GM18858 (cell line): ENCODE results near the gene VKORC1.
"Not testable (repeated sequence)": the region's sequence is repeated elsewhere in the genome, so short reads cannot be mapped to it uniquely, and the experiment has no call there.

Source experiments
- ATAC-seq: cut with Tn5 transposase; IDR thresholded peaks from one replicate; pipeline ENCODE4 v1.9.1; 2021; ENCODE audit not compliant: unreplicated experiment

The VKORC1 gene

DNA sequence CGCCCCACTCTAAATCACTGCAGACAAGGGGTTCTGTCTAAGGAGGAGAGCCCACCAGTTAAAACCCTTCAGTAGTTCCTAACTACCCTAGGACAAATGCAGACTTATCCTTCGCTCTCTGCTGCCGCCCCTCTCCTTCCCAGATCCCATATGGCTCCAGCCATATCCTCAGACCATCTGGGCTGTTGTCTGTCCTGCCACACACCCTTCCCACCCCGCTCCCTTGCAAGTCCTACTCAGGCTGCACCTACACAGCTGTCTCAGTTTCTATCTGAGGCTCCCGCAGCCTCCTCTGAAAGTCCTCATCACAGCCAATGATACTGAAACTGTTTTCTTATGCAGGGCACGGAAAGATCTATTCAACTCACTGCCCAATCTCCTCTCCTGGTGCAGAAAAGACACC is 12.9 kb upstream of the VKORC1 start:
- ATAC-seq: peak; percentile 61

DNA sequence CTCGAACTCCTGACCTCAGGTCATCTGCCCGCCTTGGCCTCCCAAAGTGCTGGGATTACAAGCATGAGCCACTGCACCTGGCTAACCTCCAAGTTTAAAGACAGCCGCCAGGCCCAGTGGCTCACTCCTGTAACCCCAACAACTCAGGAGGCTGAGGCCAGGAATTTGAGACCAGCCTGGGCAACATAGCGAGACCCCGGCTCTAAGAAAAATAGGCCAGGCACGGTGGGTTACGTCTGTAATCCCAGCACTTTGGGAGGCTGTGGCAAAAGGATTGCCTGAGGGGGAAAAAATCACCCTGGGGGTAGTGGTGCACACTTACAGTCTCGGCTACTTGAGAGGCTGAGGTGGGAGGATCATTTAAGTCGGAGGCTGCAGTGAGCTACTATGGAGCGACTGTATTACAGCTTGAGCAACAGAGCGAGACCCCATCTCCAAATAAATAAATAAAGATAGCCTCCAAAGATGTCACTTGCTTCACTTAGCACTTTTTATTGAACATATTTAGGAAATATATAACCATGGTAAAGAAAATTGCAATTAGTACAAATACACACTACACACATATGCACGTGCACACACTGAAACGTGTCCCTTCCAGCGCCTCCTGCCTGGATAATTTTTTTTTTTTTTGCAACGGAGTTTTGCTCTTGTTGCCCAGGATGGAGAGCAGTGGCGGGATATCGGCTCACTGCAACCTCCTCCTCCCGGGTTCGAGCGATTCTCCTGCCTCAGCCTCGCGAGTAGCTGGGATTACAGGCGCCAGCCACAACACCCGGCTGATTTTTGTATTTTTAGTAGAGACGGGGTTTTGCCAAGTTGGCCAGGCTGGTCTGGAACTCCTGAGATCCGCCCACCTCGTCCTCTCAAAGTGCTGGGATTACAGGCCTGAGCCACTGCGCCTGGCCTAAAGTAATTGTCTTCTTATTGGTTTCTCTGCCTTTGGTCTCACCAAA is 12.2 kb upstream of the VKORC1 start:
- no peak for ATAC-seq

DNA sequence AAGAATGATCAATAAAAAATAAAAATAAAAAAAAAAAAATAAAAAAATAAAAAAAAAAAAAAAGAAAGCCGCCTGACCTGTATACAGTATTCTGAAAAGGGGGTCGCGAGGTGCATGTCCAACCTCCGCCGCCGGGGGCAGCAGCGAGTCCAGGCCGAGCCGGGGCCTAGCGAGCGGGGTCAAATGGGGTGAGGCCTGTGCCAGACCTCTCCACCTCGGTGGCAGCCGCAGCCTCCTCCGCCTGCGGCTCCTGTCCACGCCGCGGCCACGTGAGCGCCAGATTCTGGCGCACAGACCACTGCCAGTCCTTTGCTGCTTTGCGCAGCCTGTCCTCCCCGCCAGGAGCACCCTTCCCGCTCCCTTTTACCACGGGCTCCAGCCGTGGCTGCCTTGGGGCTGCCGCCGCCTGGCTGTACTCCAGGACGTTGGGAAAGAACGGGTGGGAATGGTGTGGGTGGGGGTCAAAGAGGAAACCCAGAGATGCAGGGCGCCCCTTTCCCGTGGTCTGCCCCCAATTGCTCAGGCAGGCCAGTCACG is 11.1 kb upstream of the VKORC1 start:
- no peak for ATAC-seq

DNA sequence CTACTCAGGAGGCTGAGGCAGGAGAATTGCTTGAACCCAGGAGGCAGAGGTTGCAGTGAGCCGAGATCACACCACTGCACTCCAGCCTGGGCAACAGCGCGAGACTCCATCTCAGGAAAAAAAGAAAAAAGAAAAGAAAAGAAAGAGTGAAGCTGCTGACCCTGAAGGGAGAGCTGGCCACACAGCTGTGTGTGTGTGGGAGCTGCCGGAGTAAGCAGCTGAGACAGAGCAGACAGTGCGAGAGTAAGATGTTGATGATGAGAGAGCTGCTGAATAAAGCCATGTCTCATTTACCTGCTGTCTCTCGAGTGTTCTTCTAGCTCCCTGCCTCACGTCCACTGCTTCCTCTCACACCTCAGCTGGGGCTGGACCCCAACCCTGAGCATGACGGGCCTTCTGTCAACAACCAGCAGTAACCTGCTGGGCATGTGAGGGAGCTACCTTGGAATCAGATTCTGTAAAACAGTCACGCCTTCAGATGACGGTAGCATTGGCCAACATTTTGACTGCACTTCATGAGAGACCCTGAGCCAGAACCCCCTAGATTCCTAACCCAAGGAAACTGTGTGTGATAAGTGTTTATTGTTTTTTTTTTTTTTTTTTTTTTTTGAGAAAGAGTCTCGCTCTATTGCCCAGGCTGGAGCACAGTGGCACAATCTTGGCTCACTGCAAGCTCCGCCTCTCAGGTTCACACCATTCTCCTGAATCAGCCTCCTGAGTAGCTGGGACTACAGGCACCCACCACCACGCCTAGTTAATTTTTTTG is 6.5 kb upstream of the VKORC1 start:
- not testable (repeated sequence) for ATAC-seq

DNA sequence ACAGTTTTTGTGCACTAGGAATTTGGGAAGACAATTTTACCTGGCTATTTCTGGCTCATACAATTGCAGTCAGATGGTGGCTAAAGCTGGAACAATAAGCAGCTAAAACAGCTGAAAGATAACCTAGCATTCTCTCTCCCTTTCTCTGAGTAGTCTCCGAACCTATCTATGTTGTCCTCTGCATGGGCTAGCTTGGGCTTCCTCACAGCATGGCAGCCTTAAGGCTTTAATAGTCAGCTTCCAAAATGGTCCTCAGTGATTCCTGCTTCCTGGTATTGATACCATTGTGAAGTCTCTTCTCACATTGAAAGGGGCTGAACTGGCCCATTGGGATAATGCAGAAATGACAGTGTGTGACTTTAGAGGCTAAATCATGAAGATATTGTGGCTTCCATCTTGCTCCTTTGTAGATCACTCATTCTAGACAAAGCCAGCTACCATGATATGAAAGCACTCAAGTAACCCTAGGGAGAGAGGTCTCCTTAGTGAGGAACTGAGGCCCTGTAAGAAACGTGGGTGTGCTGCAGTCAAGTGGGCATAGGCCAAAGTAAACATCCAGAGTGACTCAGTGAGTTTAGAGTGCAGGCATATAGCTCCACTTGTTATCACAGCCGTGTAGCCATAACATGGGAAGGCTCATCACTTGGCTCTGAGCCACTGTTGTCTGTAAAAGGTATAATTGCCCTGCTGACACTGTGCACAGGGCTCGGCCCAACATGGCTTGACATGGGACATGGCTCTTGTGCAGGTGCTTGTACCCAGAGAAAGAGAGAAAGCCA is 5.5 kb upstream of the VKORC1 start:
- ATAC-seq: no peak

DNA sequence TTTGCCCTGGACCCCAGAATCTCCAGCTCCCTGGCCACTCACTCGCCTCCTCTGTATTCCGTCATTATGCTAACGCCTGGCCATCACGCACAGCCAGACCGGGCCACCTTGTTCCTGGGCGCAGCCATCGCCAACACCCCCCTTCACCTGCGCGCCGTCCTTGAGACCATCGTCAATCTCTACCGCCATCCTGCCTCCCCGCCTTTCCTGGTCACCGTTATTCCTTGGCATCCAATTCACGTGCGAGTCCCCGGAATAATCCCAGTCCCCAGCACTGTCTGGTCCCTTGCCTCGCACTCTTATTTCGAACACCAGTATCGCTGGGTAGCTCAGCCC is 541 bp downstream of the VKORC1 start:
- ATAC-seq: no peak

DNA sequence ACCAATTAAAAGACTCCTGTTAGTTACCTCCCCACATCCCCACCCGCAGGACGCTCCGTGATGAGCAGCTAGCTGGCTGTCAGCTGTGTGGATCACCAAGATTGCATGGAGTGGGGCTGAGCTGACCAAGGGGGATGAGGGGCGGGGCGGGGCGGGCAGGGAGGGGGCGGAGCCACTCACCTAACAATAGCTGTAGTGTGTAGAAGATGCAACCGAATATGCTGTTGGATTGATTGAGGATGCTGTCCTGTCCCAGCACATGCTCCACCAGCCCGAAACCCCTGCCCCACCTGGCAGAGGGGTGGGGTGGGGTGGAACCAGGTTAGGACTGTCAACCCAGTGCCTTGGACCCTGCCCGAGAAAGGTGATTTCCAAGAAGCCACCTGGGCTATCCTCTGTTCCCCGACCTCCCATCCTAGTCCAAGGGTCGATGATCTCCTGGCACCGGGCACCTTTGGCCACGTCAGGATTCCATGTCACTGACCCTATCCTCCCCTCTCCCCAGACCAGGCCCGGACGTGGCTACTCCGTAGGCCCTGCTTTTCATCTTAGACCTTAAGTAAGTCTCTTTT is 1.4 kb downstream of the VKORC1 start:
- ATAC-seq: no peak

DNA sequence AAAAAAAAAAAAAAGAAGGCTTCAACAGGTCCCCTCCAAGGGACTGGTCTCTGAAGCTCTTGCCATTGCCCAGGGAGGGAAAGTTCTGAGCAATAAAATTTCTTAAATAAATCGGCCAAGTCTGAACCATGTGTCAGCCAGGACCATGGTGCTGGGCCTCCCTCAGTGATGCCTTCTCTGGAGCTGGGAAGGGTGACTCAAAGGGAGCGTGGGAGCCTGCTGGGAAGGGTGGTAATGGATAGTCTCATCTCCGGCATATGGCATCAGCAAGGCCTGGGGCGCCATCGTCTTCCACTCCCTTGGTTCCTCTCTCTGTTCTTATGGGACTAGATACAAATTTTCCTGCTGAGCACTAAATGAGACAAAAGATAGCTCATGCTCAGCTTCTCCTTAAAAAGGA is 2.3 kb downstream of the VKORC1 start:
- ATAC-seq: no peak

DNA sequence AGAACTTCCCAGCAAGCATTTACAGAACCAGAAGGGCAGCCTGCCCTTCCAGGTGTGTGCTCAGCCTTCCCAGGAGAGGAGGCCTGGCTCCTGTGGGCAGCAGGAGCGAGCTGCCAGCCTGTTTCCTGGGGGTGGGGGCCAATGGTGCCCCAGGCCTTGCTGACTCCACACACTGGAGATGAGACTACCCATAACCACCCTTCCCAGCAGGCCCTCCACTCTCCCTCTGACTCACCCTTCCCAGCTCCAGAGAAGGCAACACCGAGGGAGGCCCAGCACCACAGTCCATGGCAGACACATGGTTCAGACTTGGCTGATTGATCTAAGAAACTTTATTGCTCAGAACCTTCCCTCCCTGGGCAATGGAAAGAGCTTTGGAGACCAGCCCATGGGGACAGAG is 4.1 kb downstream of the VKORC1 start:
- ATAC-seq: no peak

DNA sequence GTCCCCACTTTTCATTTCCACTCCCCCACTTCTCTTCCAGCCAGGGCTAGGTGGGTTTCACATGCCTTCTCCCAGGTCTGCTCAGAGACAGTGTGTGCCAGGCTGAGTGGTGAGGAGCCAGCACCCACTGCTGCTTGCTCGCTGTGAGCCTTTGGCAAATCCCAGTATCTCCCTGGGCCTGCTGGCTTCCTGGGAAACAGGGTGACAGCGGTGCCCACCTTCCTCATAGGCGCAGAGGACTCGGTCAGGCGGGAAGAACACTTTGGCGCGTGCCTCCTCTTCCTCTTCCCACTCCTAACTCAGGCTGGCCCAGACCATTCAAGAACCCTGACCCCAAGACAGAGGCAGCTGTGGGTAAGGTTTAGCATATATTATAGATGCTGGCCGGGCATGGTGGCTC is 5.4 kb downstream of the VKORC1 start:
- no peak for ATAC-seq

DNA sequence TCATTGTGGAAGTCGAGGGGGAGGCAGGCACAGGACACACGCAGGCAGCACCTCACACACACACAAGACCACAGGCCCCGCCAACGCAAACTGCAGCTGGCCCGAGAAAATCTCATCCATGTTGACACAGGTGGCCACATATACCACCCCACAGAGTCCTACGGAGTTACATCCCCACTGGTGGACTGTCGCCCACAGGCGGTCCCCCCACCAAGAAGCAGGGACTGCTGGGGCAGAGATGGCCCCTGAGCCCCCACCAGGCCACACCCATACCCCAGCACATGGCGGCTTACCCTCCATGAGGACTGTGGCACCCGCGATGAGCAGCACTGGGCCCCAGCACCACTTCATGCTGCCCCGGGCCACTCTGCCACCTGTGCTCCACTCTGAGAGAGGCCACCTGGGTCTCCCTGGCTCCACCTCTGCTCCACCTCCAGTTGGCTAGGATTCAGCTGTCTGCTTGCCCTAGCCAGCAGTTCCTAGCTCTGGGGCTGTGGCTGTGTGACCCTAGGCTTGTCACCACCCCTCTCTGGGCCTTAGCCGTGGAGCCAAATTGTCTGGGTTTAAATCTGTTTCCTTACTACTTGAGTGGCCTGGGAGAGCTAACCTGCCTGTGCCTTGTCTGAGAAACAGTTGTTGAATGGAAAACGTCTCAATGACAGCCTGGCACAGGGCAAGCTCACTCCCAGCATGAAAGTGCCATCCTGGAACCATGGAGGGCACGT is 6.0 kb downstream of the VKORC1 start, which contains the start of gene PRSS53:
PRSS53 (minus strand) TSS at position 485 of the 725 bp plus-strand sequence; CDS start at position 351, 134 bp downstream.
- ATAC-seq: no peak

DNA sequence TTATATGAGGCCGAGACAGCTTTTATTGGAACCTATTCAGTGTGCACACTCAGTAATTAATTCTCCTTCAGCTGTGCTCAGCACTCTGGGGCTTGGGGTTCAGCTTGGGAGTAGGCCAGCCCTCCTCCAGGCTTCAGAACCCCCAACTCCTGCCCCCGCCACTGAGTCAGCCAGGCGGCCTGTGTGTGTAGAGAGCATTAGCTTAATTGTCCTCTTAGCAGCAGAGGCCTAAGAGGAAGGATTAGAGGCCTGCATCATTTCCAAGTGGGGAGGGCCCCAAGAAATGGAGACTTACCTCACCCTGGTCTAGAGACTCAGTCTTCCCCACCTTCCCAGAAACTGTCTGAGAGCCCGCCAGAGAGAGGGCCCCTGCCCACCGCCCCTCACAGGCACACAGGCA is 6.6 kb downstream of the VKORC1 start:
- no peak for ATAC-seq

DNA sequence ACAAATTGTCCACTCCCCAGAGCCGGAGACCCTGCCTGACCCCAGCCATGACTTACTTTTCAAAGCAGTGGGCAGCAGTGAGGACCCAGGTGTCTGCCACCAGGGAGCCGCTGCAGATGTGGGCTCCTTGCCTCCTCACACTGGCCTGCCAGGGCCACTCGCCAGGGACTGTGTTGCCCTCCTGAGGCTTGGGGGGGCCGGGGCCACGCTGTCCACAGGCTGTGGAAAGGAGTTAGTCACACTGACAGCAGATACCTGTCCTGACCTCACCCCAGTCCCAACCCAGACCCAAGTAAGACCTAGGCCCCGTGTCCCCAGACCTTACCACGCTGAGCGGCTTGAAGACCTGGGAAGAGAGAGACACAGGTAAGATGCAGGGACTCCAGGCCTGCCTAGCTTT is 7.1 kb downstream of the VKORC1 start:
- ATAC-seq: no peak

DNA sequence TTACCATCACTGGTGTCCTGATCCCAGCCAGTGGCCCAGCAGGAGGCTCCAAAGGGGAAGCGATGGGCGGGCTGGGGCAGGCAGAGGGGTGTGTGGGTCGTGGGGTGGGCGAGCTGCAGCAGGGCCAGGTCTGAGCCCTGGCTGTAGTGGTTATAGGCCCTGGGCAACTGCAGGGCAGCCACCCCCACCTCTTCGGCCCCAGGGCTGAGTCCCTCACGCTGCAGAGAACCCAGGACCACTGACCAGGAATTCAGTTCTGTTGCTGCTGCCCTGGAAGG is 8.0 kb downstream of the VKORC1 start:
- ATAC-seq: no peak

DNA sequence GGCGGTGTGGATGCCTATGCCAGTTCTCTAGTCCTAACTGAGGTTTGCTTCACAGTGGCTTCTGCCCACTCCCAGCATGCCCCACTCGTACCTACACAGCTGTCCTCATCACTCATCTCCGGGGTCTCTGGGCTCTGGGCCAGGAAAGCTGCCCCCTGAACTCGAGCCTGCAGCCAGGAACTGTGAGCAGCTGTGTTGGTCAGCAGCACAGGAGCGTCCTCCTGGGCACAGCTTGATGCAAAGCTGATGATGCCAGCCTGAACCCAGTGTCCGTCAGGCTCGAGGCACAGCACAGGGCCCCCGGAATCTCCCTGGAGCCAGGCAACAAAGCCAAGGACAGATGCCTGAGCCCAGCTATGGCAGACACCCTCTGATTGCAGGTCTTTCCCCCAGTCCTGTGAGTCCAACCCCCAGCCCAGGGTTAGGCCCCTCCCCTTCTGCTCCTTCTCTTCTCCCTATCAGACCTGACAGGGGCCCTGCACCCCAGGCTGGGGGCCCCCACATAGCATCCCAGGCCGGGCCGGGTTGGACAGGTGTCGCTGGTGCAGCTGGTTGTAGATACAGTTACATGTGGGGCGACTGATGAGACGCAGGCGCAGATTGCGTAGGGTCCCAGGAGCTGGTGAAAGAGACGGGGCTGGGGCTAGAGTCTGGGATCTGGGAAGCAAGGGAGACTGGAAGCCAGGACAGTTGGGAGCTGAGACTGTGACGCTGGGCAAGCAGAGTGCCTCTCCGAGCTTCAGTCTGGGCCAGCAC is 8.5 kb downstream of the VKORC1 start:
- ATAC-seq: no peak

DNA sequence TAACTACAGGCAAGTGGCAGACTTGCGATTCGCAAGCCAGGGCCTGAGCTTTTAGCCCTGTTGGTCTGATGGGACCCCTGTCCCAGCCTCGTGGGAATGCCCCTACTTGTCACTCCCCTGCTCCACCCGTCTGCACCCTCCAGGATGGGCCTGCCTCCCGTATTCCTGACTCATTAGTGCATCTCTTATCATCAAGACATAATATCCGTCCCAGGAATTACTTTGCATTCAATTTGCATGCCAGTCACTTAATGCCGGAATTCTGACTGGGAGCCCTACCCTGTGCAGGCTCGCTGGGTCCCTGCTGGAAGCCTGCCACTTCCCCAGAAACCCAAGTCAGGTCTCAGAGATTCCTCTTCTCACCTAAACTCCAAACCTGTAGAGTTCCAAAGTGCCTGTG is 9.2 kb downstream of the VKORC1 start:
- no peak for ATAC-seq

DNA sequence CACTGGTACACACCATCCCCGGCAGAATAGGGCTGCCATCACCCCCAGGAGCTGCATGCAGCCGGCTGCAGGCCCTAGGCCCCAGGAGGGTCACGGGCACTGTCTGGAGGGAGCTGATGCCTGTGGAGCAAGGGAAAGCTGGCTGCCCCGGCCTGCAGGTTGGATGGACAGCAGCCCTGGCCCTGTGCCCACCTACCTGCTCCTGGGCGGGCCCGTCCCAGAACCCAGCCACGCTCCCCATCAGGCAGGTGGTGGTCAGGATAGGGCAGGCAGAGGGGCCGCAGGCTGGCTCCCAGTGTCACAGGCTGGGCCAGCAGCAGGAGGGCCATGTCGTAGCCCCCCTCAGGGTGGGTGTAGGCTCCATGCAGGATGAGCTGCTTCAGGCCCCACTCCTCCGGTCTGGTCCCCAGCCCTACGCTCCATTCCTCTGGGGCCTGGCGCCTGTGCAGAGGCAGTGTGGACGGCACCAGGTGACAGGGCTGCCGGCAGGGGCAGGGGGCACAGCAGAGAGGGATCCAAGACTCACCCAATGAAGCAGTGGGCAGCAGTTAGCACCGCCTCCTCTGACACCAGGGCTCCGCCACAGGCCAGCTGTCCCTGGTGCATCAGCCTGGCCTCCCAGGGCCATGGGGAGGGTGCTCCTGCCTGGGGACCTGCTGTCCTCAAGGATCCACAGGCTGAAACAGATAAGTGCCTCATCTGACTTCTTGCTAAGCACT is 9.9 kb downstream of the VKORC1 start:
- no peak for ATAC-seq

DNA sequence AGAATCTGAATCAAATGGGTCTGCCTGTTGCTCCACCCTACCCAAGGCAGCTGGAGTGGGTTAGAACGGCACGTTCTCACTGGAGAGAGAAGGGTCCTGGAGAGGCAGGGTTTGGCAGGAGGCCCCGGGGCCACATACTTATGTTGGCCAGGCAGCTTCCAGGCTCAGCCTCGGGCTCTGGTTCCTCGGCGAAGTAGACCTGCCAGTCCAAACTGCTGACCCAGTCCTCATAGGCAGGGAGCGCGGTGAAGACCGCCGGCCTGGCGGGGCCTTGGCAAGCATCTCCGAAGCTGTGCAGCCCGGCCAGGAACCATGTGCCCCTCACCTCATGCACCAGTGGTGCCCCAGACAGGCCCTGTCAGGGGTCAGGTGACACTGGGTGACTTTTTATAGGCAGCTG is 10.6 kb downstream of the VKORC1 start:
- no peak for ATAC-seq

DNA sequence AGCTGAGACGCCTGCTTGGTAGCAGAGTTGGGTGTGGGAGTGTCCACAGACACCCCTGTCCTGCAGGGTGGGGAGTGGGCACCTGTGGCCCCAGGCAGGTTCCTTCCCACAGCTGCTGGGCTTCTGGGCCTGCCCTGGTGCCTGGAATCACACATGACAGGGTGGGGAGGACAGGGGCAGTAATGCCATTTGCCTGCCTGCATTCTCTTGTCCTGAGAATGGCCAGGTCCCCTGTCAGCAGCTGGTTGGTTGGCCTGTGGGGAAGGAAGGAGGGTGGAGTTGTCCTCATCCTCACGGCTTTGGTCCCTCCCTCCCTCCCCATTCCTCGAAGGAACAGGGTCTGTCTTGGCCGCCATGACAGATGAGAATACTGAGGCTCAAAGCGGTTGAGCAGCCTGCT is 11.0 kb downstream of the VKORC1 start:
- ATAC-seq: no peak
